Keratinocyte (primary cell): ENCODE results near the gene ROBO2. TPM values are rescaled to one million over a fixed set of nuclear protein-coding genes. Genes with fewer than 3 reads are reported as not detected.

Experiments
- DNase-seq: peaks from one replicate; pipeline ENCODE4 v3.0.0-alpha.2; 2011; ENCODE audit warnings: low read depth, missing footprints, low spot score
- FAIRE-seq: peaks from 2 replicates; lab custom pipeline; 2011; peaks lifted over from hg19 to GRCh38; lab: Jason Lieb, UNC
- H2AFZ ChIP-seq: 2 replicates; pipeline ENCODE4 v1.6.0; 2012; ENCODE audit warnings: low read length, control low read depth, inconsistent platforms; ENCODE audit not compliant: control insufficient read depth
- H3K27ac ChIP-seq: 2 replicates; pipeline ENCODE4 v1.5.1; 2011; ENCODE audit warnings: low read length; ENCODE audit not compliant: control insufficient read depth, insufficient read depth
- H3K27me3 ChIP-seq: 3 replicates; pipeline ENCODE4 v1.6.0; 2011; ENCODE audit warnings: low read length; ENCODE audit not compliant: control insufficient read depth, insufficient read depth; ENCODE audit errors: extremely low read depth
- H3K36me3 ChIP-seq, 2 experiments: 2 replicates in 1 of 2; 3 replicates in 1 of 2; pipeline ENCODE4 v1.5.1; 2011; ENCODE audit warnings: low read length in 2 of 2, mild to moderate bottlenecking in 1 of 2; ENCODE audit not compliant: control insufficient read depth in 2 of 2, insufficient read depth in 2 of 2; ENCODE audit errors: extremely low read depth in 1 of 2
- H3K4me1 ChIP-seq: 3 replicates; pipeline ENCODE4 v1.5.1; 2011; ENCODE audit warnings: low read length; ENCODE audit not compliant: control insufficient read depth, insufficient read depth; ENCODE audit errors: extremely low read depth
- H3K4me2 ChIP-seq: 3 replicates; pipeline ENCODE4 v1.6.0; 2011; ENCODE audit warnings: low read depth, low read length; ENCODE audit not compliant: control insufficient read depth, insufficient read depth; ENCODE audit errors: extremely low read depth
- H3K4me3 ChIP-seq, 3 experiments: fragments of 200-600 bp in 1 of 3; sonication (generic) in 1 of 3; 2 replicates in 2 of 3; 3 replicates in 1 of 3; pipeline ENCODE4 v1.5.1; 2011 to 2016; ENCODE audit warnings: low read length in 3 of 3, mild to moderate bottlenecking in 3 of 3, control low read depth in 2 of 3, inconsistent platforms in 1 of 3, low read depth in 1 of 3, mixed read lengths in 1 of 3, mixed run types in 1 of 3, moderate library complexity in 1 of 3; ENCODE audit not compliant: control insufficient read depth in 2 of 3, insufficient read depth in 2 of 3; ENCODE audit errors: extremely low read depth in 1 of 3
- H3K79me2 ChIP-seq: 2 replicates; pipeline ENCODE4 v1.6.0; 2012; ENCODE audit warnings: low read length; ENCODE audit not compliant: control insufficient read depth, insufficient read depth
- H3K9ac ChIP-seq: 3 replicates; pipeline ENCODE4 v1.6.0; 2011; ENCODE audit warnings: low read length; ENCODE audit not compliant: control insufficient read depth, insufficient read depth; ENCODE audit errors: extremely low read depth
- H3K9me1 ChIP-seq: 3 replicates; pipeline ENCODE4 v1.6.0; 2011; ENCODE audit warnings: low read length; ENCODE audit not compliant: control insufficient read depth, insufficient read depth; ENCODE audit errors: extremely low read depth
- H3K9me3 ChIP-seq: 2 replicates; pipeline ENCODE4 v1.5.1; 2012; ENCODE audit warnings: low read depth, low read length; ENCODE audit not compliant: control insufficient read depth
- H4K20me1 ChIP-seq: 3 replicates; pipeline ENCODE4 v1.6.0; 2011; ENCODE audit warnings: low read length; ENCODE audit not compliant: control insufficient read depth, insufficient read depth; ENCODE audit errors: extremely low read depth
- CTCF ChIP-seq, 3 experiments: IDR thresholded peaks in 1 of 3; conservative IDR thresholded peaks in 1 of 3; optimal IDR thresholded peaks in 1 of 3; 2 replicates in 2 of 3; 3 replicates in 1 of 3; pipeline versions ENCODE3 to v1.5.1; 2011; ENCODE audit warnings: low read length in 3 of 3, mild to moderate bottlenecking in 3 of 3, moderate library complexity in 2 of 3, control low read depth in 1 of 3, inconsistent platforms in 1 of 3; ENCODE audit not compliant: insufficient read depth in 2 of 3; ENCODE audit errors: extremely low read depth in 1 of 3
- EZH2 ChIP-seq: IDR thresholded peaks from one replicate; pipeline ENCODE4 v1.6.1; 2012; ENCODE audit warnings: inconsistent platforms, mild to moderate bottlenecking, low read length, moderate library complexity
- dilution Hi-C: fragments of 300-500 bp; cut with MboI; formaldehyde crosslinking; loops from one replicate; pipeline ENCODE4 v1.7.0; 2020; ENCODE audit warnings: low sequenced_read_pairs; ENCODE audit not compliant: extremely low pct_ligation_motif_present
- polyA plus RNA-seq, 5 experiments: library from polyadenylated mRNA; depleted of rRNA in 3 of 5; stranded (reverse) in 3 of 5; stranded (forward) in 1 of 5; unstranded in 1 of 5; fragments of >200 nt; gene quantifications; 1 replicate in 1 of 5; 2 replicates in 3 of 5; 3 replicates in 1 of 5; pipeline versions ENCODE4 v1.2.1 to v1.2.3, GENCODE V29; 2011 to 2012; ENCODE audit warnings: missing spikeins in 2 of 5, low read depth in 1 of 5, low replicate concordance in 1 of 5

ROBO2 gene
- polyA plus RNA-seq, 1 donor (not counting 4 experiments of a cell fraction or from before 2014, with no cell fraction given) = 0.30 TPM

- Histone ChIP-seq H3K36me3 (no peaks in the 10 kb centered on the region), H3K9me3 (no peaks in the 10 kb centered on the region), H2AFZ (no peak overlapping the region), H3K4me1 (no peaks in the 10 kb centered on the region), H3K9me1 (no peaks in the 10 kb centered on the region), H3K9ac (no peak overlapping the region), H4K20me1 (no peaks in the 10 kb centered on the region), H3K4me3 (no peak overlapping the region), H3K27ac (no peak overlapping the region), H3K79me2 (no peaks in the 10 kb centered on the region), H3K27me3 (no peaks in the 10 kb centered on the region), H3K4me2 (no peak overlapping the region)
- no peak for DNase-seq
- FAIRE-seq = no peak
- dilution Hi-C loops = no loop called here
- TF ChIP-seq CTCF (optimal IDR thresholded peaks at IDR 0.05 in 1 of 3, IDR thresholded peaks at IDR 0.05 in 1 of 3, conservative IDR thresholded peaks at IDR 0.05 in 1 of 3; ENCODE audit: extremely low read depth in 1 of 3, insufficient read depth in 2 of 3, low read length in 3 of 3) = no peak
- TF ChIP-seq EZH2 = no peak
These were observed 157.5 kb downstream of the ROBO2 start for GRCh38 chr3:77197408-77197807.

- dilution Hi-C loops = no loop called here
- DNase-seq (no peak), FAIRE-seq (no peak)
- no peak overlapping the region for H2AFZ ChIP-seq
- no peaks in the 10 kb centered on the region for H4K20me1 ChIP-seq
- H3K9me3 ChIP-seq = no peaks in the 10 kb centered on the region
- TF ChIP-seq EZH2 (no peak), CTCF (optimal IDR thresholded peaks at IDR 0.05 in 1 of 3, IDR thresholded peaks at IDR 0.05 in 1 of 3, conservative IDR thresholded peaks at IDR 0.05 in 1 of 3; ENCODE audit: extremely low read depth in 1 of 3, insufficient read depth in 2 of 3, low read length in 3 of 3) (no peak)
- no peaks in the 10 kb centered on the region for H3K79me2 ChIP-seq
- H3K4me3 ChIP-seq = no peak overlapping the region
- H3K27me3 ChIP-seq = no peaks in the 10 kb centered on the region
- no peak overlapping the region for H3K4me2 ChIP-seq
- H3K4me1 ChIP-seq = no peaks in the 10 kb centered on the region
- no peaks in the 10 kb centered on the region for H3K36me3 ChIP-seq
- H3K9me1 ChIP-seq = no peaks in the 10 kb centered on the region
- H3K9ac ChIP-seq = no peak overlapping the region
- H3K27ac ChIP-seq = no peak overlapping the region
These were observed 164.0 kb downstream of the ROBO2 start for GRCh38 chr3:77203851-77204250.
